Measurements from ENCODE around the gene TNF.

Gene TNF

DNA sequence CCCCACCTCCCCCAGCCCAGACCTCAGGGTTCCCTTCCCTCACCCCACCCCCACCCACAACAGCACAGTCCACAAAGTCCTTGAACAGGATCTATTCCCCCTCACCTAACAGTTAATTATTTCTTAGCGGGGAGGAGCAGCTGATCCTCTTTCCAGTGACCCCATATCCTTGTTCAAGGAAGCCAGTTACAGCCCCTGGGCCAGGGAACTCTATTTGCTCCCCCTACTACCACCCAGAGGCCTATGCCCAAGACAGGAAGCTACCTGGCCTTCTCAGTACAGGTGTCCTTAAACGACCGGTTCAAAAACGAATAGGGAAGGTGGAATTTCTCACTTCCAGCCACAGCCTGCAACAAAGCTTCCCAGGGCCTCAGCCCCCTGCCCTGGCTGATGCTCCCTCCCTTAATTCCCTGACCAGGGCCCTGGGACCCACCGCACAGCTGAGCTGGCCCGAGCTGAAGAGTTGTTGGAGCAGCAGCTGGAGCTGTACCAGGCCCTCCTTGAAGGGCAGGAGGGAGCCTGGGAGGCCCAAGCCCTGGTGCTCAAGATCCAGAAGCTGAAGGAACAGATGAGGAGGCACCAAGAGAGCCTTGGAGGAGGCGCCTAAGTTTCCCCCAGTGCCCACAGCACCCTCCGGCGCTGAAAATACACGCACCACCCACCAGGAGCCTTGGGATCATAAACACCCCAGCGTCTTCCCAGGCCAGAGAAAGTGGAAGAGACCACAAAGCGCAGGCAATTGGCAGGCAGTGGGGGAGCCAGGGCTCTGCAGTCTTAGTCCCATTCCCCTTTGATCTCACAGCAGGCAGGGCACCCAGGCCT is 45.8 kb upstream of the TNF start:
- Histone ChIP-seq H3K9ac (no peak overlapping the region), H4K20me1 (ENCODE audit: insufficient read depth) (no peaks in the 10 kb centered on the region), H3K4me2 (no peak overlapping the region), H3K27ac (no peak overlapping the region), H3K79me2 (ENCODE audit: insufficient read depth, low read depth) (no peaks in the 10 kb centered on the region), H3K27me3 (ENCODE audit: insufficient read depth, low read depth) (no peaks in the 10 kb centered on the region), H3K36me3 (ENCODE audit: insufficient read depth) (no peaks in the 10 kb centered on the region), H3K4me3 (IDR thresholded peaks at IDR 0.05; ENCODE audit: insufficient read depth, low read depth, low read length) (no peak overlapping the region), H3K4me1 (ENCODE audit: low read depth, poor library complexity, severe bottlenecking) (no peaks in the 10 kb centered on the region), H2AFZ (ENCODE audit: low read depth) (no peak overlapping the region)
- TF ChIP-seq CTCF (conservative IDR thresholded peaks at IDR 0.05; ENCODE audit: low read depth, low read length) = no peak

- Histone ChIP-seq H3K4me2 (no peak overlapping the region), H4K20me1 (ENCODE audit: insufficient read depth) (peaks cover 2% of the 10 kb centered on the region; the same call in 1 of the 2 replicates), H3K36me3 (ENCODE audit: insufficient read depth) (no peaks in the 10 kb centered on the region), H3K27me3 (ENCODE audit: insufficient read depth, low read depth) (no peaks in the 10 kb centered on the region), H2AFZ (ENCODE audit: low read depth) (no peak overlapping the region), H3K9ac (no peak overlapping the region), H3K4me3 (IDR thresholded peaks at IDR 0.05; ENCODE audit: insufficient read depth, low read depth, low read length) (no peak overlapping the region), H3K79me2 (ENCODE audit: insufficient read depth, low read depth) (no peaks in the 10 kb centered on the region; the same call in 1 of the 2 replicates), H3K4me1 (ENCODE audit: low read depth, poor library complexity, severe bottlenecking) (no peaks in the 10 kb centered on the region), H3K27ac (no peak overlapping the region)
- TF ChIP-seq CTCF (conservative IDR thresholded peaks at IDR 0.05; ENCODE audit: low read depth, low read length) = no peak
Measured at GRCh38 chr6:31530659-31531058, 44.7 kb upstream of the TNF start.

DNA sequence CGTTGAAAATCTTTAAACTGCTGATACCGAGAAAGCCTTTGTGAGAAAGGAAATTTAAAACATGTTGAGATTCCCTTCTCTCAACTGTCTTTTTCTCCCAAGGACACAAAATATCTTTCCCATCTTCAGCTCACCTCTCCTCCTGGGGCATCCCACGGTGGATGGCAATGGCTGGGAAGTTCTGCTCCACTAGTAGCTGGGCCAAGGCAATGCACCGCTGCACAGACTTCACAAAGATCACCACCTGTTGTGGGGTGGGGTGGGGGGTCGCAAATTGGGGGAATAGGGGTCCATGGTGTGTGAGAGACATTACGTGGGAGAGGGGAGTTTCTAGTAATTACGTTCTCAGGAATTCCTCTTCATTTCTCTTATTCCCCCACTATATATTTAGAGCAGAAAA is 44.2 kb upstream of the TNF start:
- Histone ChIP-seq H3K4me3 (IDR thresholded peaks at IDR 0.05; ENCODE audit: insufficient read depth, low read depth, low read length) (no peak overlapping the region), H4K20me1 (ENCODE audit: insufficient read depth) (peaks cover 6% of the 10 kb centered on the region; the same call in 1 of the 2 replicates), H3K4me2 (no peak overlapping the region), H3K4me1 (ENCODE audit: low read depth, poor library complexity, severe bottlenecking) (no peaks in the 10 kb centered on the region), H2AFZ (ENCODE audit: low read depth) (no peak overlapping the region), H3K36me3 (ENCODE audit: insufficient read depth) (peaks cover 3% of the 10 kb centered on the region; the same call in 1 of the 2 replicates), H3K79me2 (ENCODE audit: insufficient read depth, low read depth) (peaks cover 4% of the 10 kb centered on the region; the same call in 1 of the 2 replicates), H3K27me3 (ENCODE audit: insufficient read depth, low read depth) (no peaks in the 10 kb centered on the region), H3K27ac (no peak overlapping the region), H3K9ac (no peak overlapping the region)
- TF ChIP-seq CTCF (conservative IDR thresholded peaks at IDR 0.05; ENCODE audit: low read depth, low read length) = no peak

GRCh38 chr6:31531771-31532643 is 43.4 kb upstream of the TNF start:
- Histone ChIP-seq H3K36me3 (ENCODE audit: insufficient read depth) (peaks cover 8% of the 10 kb centered on the region; the same call in 1 of the 2 replicates), H2AFZ (ENCODE audit: low read depth) (no peak overlapping the region), H3K4me1 (ENCODE audit: low read depth, poor library complexity, severe bottlenecking) (no peaks in the 10 kb centered on the region), H3K27me3 (ENCODE audit: insufficient read depth, low read depth) (no peaks in the 10 kb centered on the region), H3K27ac (no peak overlapping the region), H4K20me1 (ENCODE audit: insufficient read depth) (peaks cover 10% of the 10 kb centered on the region), H3K9ac (no peak overlapping the region), H3K4me3 (IDR thresholded peaks at IDR 0.05; ENCODE audit: insufficient read depth, low read depth, low read length) (no peak overlapping the region), H3K79me2 (ENCODE audit: insufficient read depth, low read depth) (peaks cover 13% of the 10 kb centered on the region; the same call in 1 of the 2 replicates), H3K4me2 (no peak overlapping the region)
- no peak for TF ChIP-seq CTCF (conservative IDR thresholded peaks at IDR 0.05; ENCODE audit: low read depth, low read length)
